HG02852 (cell line): ENCODE results near the gene SLC34A3.

Experiments used
- ATAC-seq: cut with Tn5 transposase; IDR thresholded peaks from one replicate; pipeline ENCODE4 v1.9.1; 2021; ENCODE audit warnings: mild to moderate bottlenecking, moderate library complexity; ENCODE audit not compliant: unreplicated experiment

Gene SLC34A3

DNA sequence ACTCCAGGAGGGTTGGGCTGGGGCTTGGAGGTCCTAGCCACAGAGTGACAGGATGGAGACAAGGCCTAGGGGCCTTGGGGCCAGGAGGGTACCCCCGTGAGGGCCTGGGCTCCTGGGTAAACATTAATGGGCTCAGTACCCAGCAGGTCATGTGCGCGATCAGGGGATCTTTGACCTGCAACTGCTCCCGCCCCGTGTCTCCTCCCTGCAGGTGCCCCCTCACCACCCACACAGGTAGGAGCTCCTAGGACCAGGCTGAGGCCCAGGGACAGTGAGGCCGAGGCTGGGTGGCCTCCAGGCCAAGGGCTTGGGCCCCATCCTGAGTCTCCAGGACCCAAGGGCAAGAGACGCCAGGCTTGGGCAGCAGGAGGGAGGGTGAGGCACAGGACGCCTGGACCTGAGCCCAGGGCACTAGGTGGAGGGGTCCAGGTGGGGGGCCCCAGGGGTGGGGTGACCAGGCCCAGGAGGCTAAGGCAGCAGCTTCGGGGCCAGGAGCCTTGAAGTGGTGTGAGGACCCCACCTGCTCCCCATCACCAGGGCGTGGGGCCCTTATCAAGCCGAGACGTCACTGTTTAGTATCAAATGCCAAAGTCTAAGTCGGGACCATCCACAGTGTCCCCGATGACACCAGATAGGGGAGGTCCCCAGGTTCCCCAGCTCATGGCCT is at the start of gene SLC34A3:
TSS of gene SLC34A3 (plus strand) at position 197 of the 667 bp plus-strand sequence. CDS start 802 bp downstream, outside the sequence.
- ATAC-seq = no peak

DNA sequence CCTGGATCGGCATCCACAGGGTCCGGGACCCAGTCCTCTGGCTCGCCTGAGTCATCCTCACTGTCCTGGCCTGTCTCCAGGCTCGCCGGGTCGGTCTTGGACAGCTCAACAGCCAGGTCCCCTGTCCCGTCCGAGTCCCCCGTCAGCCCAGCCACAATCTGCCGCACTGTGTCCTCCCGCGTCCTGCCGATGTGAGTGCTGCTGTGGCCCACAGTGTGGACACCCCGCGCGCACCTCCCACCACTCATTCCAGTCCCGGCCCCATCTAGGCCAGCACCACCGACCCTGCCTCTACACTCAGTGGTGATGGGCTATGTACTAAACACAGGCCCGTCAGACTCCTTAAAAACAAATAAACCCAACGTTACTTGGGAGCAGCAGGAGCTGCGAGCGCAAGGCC is 49.0 kb upstream of the SLC34A3 start:
- no peak for ATAC-seq

DNA sequence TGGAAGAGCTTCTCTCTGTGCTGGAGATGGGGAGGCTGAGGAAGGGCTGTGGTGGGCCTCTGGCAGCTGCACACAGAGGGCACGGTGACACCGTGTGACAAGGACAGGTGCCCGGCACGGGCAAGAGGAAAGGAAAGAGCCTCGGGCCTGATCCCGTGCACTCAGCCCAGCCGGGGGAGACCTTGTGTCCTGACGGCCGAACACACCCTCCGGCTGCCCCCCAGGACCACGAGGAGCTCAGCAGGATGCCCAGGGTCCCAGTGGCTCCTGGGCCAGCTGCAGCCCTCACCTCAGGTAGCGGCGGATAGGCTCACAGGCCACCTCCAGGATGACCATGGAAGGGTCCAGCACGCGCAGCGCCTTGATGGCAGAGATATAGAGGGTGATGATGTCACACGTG is 47.9 kb upstream of the SLC34A3 start:
- ATAC-seq = no peak

DNA sequence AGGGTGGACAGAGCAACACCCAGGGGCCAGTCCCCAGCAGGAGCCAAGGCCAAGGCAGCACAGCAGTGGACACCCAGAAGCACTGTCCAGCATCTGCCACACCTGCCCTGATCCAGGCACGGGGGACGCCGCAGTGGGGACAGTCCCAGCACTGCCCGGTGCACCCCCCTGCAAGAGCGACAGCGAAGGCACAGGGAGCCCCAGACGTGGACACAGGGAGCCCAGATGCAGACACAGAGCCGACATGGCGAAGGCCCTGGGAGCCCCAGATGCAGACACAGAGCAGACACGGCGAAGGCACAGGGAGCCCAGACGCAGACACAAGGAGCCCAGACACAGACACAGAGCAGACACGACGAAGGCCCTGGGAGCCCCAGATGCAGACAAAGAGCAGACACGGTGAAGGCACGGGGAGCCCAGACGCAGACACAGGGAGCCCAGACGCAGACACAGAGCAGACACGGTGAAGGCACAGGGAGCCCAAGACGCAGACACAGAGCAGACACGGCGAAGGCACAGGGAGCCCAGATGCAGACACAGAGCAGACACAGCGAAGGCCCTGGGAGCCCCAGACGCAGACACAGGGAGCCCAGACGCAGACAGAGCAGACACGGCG is 46.6 kb upstream of the SLC34A3 start:
- no peak for ATAC-seq

DNA sequence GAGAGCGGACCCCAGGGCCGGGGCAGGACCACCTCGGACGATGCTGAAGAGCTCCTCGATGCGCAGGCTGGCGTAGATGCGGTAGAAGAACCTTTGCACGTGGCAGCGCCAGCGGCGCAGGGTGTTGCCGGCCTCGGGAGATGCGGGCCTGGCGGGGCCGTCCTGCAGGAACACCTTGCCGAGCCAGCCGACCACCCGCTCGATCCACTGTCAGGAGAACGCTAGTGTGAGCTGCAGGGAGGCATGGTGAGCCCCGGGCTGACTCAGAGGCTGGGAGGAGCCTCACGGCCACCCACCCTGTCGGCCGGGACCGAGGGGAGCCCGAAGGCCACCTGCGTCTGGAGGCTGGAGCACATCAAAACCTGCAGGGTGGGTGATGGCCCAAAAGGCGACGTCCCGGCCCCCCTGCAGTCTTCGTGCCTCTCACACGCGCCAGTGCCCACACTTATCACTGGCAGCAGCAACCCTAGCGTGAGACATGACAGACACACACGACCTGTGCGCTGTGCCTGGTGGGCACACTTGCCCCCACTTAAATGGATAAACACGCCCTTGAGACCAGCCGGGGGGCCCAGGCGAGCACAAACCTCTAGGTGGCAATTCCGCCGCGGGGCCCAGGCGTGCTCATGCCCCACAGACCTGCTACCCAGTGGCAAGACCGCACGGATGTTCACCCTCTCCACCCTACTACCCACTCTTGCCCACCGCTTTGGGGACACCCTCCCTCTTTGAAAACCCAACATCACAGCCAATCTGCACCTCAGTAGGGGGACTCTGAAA is 45.6 kb upstream of the SLC34A3 start:
- ATAC-seq = no peak

DNA sequence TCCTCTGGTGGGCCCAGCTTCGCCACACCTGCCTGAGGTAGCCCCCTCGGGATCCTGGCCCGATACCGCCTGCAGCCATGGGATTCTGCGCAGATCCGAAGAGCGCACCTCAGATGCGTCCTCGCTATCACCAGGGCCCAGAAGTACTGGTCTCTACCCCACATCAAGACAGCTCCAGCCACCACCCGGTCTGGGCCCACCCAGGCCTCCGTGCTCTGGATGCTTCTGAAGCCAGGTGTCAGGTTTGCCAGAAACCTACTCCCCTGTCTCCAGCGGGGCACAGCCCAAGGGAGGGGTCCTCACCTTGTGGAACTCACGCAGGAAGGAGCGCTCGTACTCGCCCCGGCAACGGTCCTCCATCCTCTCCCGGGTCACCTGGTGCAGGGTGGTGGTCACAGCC is 44.8 kb upstream of the SLC34A3 start:
- no peak for ATAC-seq

DNA sequence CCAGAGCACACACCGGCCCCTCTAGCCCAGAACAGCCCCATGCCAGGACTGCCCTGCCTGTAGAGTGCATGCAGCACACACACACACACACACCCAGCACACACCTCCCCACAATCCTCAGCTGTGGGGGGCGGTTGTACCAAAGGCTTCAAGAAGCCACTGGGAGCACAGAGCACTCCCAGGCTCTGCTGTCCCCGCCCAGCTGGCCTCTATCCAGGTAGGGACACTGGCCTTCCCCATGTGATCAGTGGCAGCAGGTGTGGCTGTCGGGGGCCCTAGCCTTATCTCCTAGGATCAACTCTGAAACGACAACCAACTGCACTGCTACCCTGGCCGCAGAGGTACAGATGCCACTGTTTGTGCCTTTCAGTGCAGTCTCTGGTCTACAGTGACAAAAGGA is 44.3 kb upstream of the SLC34A3 start:
- ATAC-seq = no peak

DNA sequence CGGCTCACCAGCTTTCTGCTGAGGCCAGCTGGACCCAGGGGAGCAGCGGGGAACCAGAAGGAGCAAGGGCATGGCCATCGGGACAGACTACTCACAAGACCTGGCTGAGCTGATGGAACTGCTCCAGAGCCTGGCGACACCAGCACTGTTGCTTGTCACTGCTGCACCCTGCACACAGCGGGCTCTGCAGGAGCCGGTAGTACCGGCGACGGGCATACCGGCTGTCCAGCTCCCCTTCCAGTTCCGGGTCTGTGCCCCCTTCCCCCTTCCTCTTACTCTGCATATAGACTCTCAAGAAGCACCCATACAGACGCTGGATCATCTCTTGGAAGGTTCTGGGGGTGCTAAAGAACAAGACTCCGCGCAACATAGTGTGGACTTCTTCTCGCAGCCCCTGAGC is 43.3 kb upstream of the SLC34A3 start:
- ATAC-seq = no peak

DNA sequence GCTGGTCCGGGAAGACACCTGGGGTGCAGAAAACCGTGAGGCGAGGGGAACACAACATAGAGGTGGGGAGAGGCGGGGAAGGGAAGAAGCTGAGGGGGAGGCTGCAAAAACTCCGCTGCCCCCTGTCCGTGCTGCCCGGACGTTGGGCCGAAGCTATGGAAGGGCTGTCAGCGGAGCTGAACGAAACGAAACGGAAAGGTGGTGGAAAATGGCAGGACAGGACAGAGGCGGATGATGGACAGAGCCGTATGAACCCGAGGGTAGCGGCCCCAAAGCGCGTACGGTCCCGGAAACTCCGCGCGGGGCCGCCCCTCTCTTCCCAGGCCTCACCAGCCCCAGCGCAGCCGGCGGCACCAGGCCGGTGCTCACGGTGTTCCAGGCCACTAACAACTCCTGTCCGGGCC is 42.6 kb upstream of the SLC34A3 start:
- no peak for ATAC-seq

DNA sequence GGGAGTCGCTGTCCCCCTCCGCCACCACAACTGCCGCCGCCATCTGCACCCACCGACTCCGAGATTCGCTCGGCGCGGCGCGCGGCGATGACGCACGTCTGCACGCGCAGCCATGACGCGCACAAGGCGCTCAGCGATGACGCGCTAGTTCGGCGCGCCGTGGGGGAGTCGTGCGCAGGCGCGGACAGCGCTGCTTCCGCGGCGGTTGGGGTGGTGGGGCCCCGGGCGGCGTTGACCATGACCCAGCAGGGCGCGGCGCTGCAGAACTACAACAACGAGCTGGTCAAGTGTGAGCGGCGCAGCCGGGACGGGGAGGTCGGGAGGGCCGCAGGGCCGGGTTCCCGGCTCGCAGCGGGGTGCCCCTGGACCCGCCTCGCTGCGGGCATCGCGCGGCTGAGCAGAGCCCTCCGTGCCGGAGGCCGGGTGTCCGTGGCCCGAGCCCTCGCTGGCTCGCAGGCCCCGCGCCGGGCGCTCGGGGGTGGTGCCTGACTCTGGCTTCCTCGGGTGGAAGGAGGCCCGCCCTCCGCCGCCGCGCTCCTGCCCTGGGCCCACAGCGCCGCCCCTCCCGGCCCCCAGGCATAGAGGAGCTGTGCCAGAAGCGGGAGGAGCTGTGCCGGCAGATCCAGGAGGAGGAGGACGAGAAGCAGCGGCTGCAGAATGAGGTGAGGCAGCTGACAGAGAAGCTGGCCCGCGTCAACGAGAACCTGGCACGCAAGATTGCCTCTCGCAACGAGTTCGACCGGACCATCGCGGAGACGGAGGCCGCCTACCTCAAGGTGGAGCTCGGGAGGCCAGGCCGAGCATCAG is 42.0 kb upstream of the SLC34A3 start, which contains the start of the genes ANAPC2 and SSNA1:
TSS of gene ANAPC2 (minus strand) at position 71 of the 807 bp plus-strand sequence. CDS start at position 43, 28 bp downstream.
TSS of gene SSNA1 (plus strand) at position 187 of the 807 bp plus-strand sequence. CDS start at position 238, 51 bp downstream.
- ATAC-seq = peak; percentile 80

DNA sequence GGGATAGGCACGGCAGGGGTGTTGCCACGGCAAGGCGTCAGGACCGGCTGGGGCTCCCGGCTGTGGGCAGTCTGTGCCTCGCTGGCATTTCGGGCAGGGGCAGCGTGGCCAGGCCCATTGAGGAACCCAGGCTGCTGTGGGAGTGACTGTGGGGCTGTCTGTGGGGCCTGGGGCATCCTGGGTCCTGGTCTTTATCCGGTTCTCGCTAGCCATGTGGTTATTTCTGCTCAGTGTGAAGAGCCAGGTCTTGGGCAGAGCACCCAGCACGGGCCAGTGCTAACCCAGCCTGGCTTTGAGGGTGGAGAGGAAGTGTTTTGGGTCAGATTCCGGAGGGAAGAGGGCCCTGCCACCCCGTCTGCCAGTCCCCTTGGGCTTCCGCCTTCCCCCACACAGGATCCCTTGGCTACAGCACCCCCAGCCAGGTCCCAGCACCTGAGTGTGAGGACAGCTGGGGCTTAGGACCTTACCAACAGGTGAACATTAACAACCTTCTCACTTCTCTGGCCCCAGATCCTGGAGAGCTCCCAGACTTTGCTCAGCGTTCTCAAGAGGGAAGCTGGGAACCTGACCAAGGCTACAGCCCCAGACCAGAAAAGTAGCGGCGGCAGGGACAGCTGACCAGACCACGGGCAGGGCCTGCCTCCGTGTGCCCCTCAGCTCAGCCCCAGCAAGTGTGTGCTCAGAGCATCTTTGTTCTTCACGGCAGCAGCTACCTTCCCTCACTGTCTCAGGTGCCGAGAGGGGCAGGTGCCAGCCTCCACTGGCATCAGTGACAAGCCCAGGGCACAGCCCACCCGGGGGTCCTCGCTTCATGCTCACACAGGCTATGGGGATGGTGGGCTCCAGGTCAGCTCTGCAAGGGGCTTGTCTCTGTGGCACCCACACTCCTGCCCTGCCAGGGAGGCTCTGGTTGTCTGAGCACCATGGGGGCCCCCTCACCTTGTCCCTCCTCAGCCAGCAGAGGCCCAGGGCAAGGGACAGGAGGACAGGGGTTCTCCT is 41.1 kb upstream of the SLC34A3 start:
- ATAC-seq = no peak

DNA sequence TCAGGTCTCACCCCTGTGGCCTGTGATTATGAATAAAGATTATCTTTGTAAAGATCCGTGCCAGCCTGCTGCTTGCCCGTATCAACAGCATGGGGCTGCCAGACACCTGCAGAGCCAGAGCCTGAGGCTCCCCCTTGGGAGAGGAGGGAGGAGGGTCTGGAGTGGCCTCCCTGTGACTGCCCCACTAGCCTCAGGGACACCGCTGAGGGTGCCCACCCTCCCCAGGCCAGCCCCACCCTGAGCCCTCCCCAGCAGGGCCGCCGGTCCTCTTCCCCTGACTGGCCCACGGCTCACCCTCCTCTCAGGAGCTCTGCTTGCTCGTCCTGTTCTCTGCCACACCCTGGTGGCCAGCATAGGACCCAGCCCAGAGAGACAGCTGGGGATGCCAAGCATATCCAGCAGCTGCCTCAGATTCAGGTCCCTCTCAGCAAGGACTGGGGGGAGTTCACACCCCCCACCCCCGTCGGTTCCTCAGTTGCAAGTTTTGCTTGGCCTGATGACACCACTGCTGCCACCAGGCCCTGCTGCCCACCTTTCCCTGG is 40.3 kb upstream of the SLC34A3 start:
- ATAC-seq = no peak

DNA sequence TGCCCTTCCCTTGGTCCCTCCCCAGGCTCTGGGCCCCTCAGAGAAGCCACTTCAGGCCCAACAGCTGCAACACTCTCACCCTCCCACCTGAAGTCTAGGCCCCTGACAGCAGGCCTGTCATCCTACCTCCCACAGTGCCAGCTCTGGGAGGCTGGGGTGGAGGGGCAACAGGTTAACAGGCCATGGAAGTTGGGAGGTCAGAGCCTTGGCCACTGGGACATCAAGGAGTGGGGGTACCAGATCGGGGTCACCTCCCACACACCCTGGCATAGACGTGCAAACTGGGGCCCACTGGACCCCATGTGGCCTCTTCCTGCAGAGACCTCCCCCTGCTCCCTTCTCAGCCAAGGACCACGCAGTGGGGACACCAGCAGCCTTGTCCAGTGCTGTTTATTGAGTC is 39.5 kb upstream of the SLC34A3 start:
- ATAC-seq = no peak

DNA sequence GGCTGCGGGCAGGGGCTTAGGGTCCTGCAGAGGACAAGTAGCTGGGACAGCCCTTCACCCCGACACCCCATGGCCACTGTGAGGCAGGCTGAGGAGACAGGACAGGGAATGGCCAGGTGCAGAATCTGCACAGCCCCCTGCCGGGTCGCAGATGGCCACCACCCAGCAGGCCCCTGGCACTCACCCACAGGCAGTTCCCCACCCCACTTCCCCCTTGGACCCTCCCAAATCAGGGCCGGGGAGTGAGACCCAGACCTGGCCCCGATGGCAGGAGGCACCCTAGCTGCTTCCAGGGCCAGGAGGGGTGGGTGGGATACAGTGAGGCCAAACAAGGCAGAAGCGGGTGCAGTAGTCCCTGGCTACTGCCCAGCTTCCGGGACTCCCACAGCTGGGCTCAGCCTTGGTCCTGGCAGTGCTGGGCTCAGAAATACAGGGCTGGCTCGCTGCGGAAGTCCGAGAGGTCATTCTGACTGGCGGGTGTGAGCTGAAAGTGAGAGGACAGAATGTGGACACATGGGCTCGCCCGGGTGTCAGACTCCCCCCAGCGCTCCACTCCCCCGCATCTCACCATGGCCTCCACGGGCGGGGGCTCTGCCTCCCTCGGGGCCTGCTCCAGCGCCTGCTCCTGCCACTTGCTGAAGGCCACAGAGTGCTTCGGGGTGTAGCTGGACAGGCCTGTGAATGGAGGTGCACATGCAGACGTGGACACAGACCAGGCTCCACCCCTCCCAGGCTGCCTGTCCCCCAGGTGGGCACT is 38.8 kb upstream of the SLC34A3 start:
- ATAC-seq = no peak

DNA sequence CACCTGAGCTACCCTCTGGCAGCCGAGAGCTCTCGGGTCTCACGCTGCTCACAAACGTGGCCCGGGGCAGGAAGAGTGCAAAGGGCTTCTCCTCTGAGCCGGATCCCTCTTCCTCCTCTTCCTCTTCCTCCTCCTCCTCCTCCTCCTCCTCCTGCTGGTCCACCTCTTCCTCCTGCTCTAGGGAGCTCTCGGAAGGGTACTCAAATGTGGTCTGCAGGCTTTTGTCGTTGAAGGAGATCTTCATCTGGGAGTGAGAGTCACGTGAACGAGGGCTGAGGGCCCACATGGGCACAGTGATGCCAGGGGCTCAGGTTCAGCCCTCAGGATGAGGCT is 38.3 kb upstream of the SLC34A3 start:
- no peak for ATAC-seq

DNA sequence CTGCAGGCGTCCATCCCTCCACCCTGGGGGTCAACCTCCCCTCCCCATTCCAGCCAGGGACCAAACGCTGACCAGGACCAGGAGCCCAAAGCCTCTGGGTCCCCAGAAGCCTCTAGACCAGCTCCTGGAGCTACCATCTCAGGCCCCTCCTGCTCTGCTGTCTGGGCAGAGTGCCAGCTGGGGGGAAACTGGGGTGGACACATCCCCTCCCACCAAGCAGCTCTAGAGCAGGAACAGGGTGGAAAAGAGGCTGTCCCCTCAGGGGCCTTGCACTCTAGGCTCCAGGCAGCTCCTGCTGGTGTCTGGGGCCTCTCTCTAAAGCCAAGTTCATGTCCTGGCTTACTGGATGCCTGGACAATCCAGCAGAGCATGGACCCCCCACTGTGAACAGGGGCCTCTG is 37.8 kb upstream of the SLC34A3 start:
- no peak for ATAC-seq

DNA sequence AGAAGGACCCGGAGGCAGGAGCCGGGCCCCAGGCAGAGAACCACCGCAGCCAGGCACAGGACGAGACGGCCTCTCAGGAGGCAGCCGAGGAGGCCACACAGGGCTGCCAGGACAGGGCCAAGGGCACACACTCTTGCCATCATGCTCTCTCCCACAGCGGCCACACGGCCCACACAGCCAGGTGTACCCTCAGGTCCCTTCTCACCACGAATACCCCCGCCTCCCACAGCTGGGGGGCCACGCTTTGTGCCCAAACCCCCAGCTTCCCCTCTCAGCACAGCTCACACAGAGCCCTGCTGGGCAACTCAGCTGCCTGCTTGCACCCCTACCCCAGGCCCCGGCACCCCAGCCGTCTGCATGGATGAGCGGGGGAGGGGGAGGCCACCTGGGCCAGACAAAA is 36.9 kb upstream of the SLC34A3 start:
- no peak for ATAC-seq

DNA sequence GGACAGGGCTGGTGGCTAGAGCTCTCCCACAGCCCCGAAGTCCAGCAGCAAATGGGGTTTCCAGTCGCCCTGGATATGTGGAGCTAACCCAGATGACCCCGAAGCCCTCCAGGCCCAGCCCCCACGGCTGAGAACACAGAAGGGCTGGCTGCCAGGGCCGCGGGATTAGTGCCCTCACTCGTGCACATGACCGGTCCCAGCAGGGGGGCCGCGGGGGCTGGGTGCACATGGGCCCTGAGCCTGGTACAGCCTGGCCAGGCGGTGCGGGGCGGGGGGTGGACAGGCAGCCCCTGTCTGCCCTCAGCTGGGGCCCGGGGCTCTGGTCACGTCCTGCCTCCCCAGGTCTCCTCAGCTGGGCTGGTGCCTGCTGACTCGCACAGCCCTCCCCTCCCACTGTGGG is 36.3 kb upstream of the SLC34A3 start:
- ATAC-seq = no peak

DNA sequence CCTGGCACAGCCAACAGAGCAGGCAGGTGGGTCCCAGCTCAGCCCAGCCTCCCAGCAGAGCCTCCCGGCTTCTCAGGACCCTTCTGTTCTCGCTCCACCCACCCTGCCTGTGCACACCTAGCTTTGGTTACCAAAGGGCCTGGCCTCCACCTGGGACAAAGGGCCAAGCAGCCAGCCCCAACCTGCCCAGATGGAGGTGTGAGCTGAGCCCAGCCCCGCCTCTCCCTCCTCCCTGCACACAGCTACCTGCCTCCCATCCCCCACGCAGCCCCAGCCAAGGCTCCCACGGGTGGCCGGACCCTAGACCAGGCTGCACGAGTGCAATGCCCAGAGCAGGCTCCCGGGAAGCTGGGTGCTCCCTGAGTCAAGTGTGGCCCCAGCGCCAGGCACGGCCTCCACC is 35.8 kb upstream of the SLC34A3 start:
- ATAC-seq = no peak
